ENCODE measurements around the gene HEATR1.

The HEATR1 gene

DNA sequence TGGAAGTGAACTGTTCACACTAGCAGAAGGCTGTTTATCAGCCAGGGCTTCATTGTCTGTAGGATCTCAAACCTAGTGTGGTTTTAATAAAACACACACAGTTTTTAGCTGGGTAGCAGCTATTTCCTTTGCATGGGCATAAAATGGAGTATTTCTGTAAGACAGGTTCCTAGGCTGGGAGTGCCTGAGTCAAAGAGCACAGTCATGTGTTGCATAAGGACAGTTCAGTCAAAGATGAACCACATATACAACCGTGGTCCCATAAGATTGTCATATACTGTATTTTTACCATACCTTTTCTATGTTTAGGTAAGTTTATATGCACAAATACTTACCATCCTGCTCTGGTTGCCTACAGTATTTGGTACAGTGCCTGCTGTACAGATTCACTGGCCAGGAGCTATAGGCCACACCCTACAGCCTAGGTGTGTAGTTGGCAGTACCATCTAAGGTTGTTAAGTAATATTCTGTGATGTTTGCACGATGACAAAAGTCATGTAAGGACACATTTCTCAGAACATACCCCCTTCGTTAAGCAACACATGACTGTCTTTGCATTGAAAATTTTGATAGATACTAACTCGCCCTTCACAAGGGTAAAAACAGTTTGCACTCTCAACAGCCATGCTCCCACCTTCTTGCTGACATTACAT lies 63.4 kb downstream of the HEATR1 start:
- no peak for DNase-seq

DNA sequence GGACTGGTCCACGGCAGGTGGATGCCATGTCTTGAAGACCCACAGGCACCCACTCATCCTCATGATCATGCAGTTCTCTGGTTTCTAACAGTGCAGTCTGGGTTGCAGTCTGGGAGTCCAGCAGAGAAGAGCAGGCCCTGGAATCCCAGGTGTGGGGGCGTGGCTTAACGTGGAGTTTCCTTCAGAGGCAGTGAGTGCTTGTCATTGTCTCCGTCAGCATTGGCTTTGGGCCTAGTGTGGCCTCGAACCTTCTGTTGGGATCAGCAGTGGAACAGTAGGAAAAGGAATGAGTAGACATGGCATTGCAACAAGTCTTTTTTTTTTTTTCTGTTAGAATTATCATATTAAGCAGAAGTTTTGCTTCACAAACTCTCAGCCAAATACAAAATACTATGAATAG lies 67.8 kb downstream of the HEATR1 start:
- DNase-seq, result no peak

DNA sequence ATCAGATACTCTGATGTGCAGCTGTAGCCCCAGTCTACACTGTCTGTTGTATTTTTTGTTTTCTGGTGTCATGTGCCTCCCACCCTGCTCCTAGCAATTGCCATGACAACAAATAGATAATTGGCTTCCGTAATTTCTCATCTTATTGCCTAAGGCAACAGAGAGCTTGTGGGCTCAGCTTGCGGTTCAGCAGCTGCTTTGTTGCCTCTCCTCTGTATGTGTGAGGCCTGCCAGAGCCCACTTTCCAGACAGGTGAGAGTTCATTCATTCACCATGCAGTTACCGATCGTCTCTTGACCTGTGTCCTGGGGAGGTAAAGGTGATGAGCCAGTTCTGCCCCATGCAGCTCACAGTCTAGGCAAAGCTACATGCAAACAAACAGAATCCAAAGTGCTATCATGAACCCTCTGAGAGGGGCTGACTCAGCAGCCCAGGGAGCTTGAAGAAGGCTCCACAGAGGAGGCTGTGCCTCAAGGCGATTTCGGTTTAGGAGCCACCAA lies 68.6 kb downstream of the HEATR1 start:
- DNase-seq, result no peak

DNA sequence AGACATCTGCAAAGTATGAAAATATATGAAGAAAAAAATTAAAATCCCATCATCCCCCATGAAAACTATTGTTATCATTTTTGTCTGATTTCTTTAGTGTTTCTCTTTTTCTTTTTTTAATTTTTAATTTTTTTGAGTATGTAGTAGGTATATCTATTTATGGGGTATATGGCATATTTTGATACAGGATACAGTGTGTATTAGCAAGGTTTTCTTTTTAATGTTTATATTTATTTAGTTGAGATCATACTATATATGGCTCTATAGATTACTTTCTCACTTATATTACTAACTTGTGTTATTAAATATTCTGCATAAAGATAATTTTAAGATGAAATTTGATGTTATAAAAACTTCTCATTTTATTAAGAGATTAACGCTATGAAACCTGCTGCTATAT lies 69.1 kb downstream of the HEATR1 start:
- no peak for DNase-seq

DNA sequence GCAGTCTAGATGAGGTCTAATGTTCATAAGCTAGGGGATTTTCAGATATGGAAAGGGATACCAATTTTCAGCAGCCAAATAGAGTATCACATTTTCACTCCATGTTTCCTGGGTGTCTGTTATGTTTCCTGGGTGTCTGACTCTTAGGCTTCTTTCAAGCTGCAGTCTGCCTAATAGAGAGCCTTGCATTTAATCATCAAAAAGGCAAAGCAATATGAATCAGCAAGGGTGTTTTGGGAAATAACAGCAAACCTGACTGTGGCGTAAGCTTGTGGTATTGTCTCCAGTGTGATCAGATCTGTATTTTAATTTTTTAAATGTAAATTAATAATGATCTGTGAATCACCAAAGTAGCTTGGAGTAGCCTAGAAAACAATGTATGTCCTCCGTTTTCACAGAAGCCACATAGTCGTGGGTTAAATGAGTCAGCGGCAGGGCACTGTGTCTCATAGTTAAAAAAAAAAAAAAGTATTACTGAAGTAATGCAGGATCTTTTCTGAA lies 70.1 kb downstream of the HEATR1 start:
- no peak for DNase-seq

DNA sequence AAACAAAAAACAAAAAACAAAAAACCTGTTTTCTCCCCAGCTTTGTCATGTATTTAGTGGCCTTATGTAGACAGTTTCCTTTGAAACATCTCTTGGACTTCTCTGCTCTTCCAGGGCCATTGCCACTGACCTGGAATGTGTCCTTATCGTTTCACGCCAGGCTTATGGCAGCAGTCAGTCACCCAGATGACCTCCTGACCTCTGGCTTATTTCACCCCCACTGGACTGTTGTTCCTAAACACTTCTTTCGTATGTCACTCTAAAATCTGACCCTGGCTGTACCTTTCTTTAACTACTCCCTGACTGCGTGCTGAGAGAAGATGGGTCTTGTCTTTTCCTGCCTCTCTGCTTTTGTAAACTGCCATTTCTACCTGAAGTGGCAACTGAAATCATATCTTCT lies 71.5 kb downstream of the HEATR1 start:
- no peak for DNase-seq

DNA sequence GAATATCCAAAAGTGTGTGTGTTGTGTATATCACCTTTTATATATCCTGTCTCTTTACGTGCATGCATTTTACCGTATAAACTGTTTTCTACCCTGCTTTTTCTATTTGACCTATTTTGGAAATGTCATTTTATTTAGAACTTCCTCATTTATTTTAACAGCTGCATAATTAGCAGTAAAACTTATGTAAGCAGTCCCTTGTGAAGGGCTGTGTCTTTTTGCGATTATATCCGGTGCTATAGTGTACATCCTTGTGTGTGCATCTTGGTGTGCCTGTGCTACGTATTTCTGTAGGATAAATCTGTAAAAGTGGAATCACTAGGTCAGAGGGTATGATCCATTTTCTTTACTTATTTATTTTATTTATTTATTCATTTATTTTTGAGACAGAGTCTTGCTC lies 73.4 kb downstream of the HEATR1 start:
- DNase-seq, result no peak

DNA sequence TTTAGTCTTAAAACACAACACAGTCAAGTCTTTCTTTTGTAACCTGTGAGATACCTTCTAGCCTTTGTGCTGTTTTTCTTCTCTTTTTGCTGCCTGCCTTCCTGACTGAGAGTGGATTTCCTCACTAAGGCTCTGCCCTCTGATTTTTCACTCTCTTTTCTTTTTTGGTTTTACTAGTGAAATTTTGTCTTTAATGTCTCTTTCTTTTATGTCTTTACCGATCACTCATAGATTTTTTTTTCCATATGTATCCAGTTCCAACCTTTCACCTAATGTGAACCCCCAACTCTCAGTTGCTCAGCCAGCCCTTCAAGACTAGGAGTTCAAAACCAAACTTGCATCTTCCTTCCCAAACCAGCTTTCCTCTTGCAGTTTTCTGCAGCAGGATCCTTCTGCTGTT lies 74.0 kb downstream of the HEATR1 start:
- no peak for DNase-seq

DNA sequence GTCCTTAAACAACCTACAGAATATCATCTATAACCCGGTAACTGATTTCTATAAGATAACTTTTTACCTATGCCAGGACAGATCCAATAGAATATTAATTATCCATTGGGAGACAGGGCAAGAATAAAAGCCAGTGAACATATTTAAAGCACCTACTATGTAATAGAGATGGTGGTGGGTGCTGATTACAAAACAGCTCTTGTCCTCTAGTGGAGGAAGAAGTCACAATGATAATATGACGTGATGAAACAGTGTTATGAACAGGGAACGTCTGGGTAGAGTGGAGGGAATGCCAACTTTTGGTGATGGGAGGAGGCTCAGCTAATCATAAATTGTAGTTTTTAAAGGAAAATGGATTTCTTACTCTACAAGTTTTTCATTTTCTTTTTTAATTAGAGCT lies 78.2 kb downstream of the HEATR1 start:
- DNase-seq, result no peak

DNA sequence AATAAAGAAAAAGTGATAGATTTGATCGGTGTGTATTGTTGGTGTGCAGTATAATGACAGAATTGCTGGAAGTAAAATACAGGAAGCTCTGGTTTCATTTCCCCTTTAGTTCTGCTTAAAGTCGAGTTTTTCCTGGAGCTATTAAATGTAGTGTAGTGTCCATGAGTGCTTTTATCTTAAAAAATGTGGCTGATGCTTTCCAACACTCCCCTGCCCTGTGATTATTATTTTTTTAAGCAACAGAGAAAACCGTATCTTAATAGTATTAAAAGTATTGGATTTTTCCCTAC lies 79.5 kb downstream of the HEATR1 start:
- DNase-seq, result peak; percentile 40

DNA sequence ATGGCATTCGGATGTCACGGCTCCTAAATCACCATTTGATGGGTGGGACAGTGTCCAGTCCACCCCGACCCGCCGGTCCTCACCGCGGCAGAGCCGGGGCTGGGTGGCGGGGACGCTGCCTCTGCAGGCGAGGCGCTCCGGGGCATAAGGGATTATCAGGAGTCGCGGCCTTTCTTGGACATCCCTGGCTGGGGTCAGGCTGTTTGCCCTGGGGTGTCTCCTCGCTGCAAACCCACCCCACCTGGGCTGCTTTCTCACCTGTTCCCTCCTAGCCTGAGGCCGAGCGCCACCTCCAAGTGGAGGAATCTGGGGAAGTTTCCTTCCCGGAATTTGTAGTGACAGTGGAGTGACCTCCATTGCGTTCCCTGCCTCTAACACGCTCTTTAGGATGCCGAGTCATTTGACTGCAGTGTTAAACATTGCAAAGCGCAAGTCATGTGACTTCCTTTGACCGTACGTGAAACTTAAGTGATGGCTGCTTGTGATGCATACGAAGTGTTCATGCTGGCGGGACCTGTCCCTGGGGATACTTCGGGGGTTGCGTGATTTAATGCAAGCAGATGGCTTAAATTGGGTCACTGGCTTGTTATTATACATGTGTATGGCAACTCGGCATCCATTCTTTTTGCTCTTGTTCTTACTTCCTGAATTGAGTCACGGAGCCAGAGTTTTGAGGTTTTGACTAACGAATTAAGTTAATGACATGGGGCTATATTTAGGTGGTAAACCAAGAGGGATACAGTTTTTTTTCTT lies 80.0 kb downstream of the HEATR1 start:
- peak; percentile 40 for DNase-seq

DNA sequence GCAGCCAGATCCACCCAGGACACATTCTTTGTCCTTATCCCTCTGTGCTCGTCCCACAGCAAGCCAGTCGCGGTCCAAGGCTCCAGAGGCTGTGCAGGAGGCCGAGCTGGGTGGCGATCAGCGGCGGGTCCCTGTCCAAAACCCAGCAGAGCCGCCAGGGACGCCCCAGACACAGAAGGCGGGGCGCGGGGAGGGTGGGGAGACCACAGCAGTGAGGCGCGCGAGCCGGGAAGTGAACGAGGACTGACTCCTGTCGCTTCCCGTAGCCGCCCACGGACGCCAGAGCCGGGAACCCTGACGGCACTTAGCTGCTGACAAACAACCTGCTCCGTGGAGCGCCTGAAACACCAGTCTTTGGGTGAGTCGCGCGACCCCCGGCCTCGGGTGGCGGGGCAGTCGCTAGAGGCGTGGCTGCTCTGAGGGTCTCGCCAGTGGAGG lies 80.6 kb downstream of the HEATR1 start, which contains the start of gene LGALS8:
TSS of gene LGALS8 (plus strand) at position 279 of the 438 bp plus-strand sequence. CDS start 2,089 bp downstream, outside the sequence.
- peak; percentile 27 for DNase-seq

DNA sequence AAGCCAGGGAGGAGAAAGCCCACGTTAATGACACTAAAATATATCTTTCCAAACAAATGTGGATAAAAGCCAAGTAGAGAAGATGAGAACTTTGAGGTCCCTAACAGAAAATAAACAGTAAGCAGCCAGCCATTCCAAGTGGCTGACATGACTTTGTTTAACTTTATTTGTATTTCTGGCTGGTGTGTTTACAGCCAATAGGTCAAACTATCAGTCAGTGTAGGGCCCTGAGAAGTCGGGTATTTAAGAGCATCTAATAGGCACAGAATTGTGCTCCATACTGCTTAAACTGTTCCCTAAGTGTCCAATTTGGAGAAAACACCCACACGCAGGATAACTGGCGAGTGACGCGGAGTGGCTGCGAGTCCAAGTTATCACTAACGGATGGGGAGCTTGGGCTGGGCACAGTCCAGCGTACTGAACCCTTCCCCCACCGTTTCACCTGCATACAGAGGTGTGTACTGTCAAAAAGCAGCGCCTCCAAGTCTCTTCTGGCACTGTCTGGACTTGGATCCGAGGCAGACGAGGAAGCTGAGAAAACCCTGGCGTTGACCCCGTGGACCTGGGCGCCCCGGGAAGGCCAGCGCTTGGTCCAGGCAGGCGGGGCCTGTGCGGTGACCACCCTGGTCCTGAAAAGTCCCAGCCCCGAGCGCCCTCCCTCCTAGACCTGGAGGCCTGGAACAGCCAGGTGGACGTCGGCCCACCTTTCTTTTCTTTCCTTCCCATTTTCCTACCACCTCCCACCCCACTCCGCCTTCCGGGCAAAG lies 81.2 kb downstream of the HEATR1 start:
- DNase-seq, result no peak

DNA sequence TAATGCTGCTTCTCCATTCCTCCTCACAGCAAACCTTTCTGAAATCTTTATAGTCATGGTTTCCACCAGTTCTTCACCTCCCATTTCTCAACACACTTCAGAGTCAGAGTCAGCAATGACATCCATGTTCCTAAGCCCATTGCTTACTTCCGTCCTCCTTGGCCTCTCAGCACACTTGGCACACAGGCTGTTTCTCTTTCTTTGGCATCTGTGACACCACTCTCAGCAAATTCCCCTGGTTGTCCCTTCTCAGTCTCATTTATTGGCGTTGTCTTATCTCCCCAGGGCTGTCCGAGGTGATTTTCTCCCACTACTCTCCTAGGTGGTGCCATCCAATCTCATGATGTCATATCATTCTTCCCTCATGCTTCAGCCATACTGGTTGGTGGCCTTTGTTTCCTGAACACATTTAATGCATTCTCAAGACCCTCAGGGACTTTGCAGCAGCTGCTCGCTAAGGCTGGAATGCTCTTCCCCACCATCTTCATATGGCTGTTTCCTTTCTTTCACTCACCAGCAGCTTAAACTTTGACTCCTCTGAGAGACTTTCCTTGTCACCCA lies 83.8 kb downstream of the HEATR1 start:
- no peak for DNase-seq

DNA sequence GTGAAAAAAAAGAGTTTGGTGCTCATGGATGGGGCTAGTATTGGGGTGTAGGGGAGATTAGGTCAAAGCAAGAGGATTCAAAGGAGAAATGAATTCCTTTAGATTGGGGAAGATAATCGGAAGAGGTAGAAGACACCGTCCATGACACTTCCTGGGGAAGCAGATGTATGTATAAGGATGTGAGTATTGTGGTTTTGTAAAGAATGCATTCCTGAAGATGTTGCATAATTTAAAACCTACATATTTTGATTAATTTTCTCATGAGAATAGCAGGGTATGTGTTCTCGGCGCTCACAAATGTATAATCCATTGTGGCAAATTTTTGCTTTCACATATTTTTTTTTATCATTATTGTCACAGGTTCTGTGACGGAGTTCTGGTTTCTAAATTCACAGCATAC lies 86.0 kb downstream of the HEATR1 start:
- DNase-seq, result no peak

DNA sequence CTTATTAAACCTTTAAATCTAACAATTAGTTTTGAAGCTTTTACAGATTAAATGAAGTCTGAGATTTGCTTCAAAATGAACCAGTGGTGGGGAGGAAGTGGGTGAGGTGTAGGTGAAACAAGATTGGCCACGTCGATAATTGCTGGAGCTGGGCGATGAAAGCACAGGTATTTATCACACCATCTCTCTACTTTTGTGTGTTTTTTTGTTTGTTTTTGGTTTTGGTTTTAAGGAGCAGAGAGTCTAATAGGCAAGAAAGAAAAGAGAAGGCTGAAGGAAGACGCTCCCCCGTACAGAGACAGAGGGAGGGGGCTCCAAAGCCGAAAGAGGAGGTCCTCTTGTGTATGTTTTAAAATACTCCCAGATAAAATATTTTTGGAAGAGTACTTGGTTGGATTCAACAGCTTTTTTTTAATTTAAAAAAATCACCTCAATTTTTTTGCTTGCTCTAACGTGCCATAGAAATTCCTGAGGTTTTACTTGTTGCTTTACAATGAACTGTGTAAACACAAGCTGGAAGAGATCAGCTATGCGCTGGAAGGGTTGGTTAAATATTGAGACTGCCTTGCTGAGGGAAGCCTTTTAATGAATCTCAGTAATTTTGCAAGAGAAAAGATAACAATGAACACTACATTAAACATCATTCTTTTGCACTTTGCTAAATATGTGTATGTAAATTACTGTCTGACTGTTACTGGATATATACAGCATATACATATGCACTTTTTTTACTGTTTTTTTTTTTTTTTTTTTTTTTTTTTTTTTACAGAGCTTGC lies 87.2 kb downstream of the HEATR1 start:
- no peak for DNase-seq

DNA sequence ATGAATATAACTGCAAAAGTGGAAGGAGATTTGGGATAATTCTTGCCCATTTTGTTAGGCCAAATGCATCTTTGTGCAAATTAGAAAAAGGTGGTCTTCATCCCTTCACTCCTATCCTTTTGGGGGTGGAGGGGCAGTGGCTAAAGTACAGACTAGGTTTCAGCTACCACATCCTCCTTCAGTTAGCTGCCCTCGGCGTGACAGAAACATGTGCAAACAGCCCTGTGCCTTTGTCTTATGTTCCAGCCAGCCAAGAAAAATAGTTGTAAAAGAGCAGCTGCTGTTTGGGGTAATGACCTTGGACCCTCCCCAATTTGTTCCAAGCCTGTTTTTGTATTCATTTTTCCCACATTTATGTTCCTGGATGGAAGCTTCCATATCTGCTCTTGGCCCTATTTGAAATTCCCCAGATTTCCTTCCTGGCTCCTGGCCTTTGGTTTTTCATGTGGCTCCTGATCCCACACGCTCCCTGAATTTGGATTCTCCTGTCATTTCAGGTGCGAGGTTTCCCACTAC lies 88.8 kb downstream of the HEATR1 start:
- no peak for DNase-seq

DNA sequence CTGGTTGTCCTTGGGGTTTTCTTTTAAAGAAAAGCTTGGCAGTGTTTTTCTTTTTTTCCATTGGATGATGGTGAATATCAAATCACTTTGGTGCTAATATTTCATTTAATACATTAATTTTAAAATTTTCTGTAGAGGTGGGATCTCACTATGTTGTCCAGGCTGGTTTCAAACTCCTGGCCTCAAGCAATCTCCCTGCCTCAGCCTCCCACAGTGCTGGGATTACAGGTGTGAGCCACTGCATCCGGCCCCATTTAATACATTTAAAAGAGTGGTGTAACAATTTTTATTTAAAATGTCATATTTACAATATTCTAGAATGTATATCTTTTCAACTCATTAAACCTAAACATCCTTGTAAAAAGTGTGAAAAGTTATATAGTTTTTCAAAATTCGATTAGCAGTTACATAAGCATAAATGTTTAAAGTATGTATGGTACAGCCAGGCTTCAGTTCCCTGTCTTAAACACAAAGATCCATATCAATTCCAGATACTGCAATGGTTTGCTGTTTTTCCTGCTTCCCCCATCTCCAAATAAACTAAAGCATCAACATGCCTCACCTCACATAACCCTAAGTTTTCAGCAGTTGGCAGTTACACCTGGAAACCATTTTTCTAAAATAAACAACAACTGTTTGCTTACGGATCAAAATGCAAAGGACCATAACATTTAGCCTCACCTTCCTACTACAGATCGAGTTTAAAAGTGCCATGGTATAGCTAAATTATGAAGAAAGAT lies 89.4 kb downstream of the HEATR1 start:
- DNase-seq, result no peak

DNA sequence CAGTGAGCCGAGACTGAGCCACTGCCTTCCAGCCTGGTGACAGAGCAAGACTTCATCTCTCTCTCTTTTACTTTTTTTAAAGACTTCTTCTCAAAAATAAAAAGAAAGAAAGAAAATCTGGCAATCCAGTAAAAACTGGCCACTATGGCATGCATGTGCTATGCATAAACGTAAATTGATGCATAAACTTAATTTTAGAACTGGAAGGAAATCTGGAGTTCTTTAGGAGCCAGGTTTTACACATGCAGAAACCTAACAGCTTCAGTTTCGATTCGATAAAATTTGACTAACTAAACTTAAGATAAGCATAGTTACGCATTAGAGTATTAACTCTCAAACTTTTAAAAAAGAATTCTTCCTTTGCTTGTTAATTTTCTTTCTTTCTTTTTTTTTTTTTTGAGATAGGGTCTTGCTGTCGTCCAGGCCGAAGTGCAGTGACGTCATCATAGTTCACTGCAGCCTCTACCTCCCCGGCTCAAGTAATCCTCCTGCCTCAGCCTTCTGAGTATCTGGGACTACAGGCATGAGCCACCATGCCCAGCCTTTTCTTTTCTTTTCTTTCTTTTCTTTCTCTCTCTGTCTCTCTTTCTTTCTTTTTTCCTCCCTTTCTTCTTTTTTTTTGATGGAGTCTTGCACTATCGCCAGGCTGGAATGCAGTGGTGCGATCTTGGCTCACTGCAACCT lies 92.4 kb downstream of the HEATR1 start:
- DNase-seq, result no peak

DNA sequence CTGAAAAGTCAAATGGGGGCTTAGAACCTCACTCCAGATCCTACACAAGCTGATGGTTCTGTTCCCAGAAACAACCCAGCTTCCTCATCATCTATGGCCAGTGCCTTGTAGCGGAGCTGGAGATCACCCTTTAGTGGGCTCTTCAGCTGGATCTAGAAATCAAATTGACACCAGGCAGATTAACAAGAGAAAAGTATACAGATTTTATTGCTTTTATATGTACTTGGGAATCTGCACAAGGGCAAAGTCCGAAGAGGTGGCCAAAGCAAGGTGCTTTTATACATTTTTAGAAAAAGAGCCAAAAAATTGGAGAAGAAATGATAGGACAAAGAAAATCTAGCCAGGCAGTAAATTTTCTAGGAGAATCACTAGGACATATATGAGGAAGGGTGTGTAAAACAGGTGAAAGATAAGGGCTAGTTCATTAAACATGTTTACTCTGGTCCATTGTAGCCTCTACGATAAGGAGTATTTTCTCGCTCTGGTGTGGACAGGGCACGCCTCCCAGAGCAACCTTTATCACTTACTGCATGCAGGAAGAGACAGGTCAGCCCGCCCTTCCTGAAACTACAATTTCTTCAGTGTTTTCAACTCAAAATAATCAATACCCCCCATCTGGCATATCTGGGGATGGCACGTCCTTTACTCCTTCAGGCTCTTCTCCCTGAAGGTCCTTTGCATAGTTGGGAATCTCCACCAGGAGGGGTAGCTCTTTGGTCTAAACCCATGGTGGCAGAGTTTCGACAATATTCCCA lies 94.5 kb downstream of the HEATR1 start:
- DNase-seq, result no peak

All from GF-D8 (cell line).